Middle frontal gyrus (tissue), 1 donor: ENCODE data around the gene NBEA.

Source experiments
- DNase-seq: peaks from one replicate; pipeline ENCODE4 v3.0.0-alpha.2; 2015; ENCODE audit warnings: low spot score; ENCODE audit errors: extremely low spot score

Gene NBEA

DNA sequence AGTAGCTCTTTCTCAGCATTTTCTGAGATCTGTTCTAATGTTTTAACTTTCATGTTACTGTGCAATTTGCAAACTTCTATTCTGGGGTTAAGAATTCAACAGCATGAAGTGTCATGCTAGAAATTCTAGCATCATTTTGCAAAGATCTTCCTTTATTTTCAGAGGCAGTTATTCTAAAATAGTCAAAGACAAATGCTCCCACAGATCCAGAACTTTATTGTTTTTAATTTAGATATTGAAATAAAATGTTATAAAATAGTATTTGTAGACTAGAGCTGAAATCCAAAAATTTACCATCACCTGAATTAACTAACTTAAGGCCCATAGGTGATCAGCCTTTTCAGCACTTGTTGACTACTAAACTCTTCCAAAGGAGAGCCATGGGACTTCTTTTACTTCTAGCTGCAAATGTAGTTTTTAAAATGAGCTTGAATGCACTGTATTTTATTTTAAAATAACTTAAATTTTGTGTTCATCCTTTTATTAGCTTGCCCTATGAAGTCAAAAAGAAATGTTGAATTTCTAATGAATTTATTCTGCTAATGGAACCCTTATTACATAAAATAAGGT is 531.2 kb downstream of the NBEA start:
- no peak for DNase-seq

GRCh38 chr13:35473802-35474201 is 531.7 kb downstream of the NBEA start:
- DNase-seq, result no peak

DNA sequence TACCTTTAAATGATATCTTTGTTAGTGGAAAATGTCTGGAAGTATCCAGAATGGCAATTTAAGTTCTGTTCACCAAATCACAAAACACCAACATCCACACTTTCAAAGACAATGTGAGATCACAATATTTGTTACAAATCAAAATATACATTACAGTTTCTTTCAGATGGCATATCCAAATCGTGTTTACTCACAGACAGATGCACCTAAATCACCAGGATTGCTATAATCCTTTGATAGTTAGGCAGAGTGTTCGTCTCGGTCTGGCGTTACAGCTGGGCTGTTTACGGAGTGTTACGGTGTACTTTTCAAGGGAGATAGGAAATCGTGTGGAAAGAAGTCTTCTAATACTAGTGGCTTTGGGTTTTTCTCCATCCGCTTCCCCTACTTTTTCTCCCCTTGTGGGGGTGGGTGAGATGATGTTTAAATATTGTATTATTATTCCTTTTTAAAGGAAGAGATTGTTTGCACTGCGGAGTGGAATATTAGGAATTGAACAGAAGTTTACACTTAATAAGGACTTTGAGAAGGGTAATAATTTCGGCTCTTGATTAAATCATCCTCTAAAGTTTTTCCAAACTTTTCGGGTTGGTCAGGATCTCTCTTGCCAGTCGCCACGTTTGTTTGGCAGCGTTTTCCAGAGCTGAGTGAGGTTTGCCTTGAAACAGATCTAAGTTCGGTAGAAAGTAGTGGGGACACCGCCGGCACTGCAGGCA is 532.6 kb downstream of the NBEA start:
- DNase-seq, result no peak

GRCh38 chr13:35475212-35475959 is 533.3 kb downstream of the NBEA start:
- no peak for DNase-seq

GRCh38 chr13:35475960-35476943 is 534.2 kb downstream of the NBEA start, which contains the start of gene MAB21L1:
Gene MAB21L1, minus strand, starts transcription at chr13:35476689. Its CDS starts 551 bp downstream, at chr13:35476138.
- no peak for DNase-seq

- no peak for DNase-seq
Measured at GRCh38 chr13:35477386-35477946, 535.4 kb downstream of the NBEA start.

DNA sequence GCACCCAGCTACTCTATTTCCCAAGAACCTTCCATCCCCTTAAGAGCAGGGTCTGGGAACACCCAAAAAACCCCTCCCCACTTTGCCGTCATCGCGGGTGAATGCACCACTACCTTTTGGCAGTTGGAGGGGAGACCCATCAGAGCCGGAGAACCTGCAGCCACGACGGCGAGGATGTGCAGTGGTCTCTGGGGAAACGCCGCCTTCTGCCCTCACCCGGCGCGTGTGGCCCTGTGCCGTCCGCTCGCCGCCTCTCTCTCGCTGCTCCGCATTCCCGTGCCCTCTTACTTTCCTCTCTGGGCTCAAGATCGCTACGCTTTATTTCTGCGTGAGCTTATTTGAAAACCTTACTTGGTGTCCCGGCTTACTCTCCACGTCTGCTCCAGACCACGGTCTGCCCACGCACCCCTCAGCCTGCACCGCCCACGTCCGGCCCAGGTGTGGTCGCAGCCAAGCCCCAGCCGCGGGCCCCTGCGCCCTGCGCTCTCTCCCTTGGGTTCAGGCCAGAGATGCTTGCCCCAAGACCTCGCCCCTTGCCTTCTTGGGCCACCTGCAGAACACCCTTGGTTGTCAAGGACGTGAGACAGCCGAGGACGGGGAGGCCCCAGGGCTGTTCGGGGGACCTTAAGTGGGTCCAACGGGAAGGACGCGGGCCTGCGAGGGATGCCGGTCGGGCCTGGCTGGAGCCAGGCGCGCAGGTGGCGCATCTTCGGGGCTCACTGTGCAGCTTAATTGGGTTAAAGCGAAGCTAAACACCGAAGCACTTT is 536.4 kb downstream of the NBEA start:
- DNase-seq, result no peak

DNA sequence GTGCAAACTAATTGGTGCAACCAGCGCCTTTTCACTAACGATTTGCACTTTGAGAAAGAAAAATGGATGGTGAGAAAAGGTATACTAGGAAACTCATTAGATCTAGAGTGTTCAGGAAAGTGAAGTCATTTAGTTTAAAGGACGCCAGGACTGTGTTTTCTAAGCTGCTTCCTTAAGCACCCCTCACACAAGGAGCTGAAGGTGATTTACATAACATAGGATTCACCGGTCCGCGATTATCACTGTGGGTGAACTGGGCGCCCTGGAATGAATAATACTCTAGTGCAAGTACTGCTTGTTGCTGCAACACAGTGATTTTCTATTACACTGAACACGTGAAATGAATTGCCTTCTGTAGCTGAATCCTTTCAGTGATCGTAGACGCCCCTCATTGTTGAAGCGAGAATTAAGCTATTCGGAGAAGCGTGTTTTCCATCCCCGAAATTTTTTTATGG is 537.0 kb downstream of the NBEA start:
- DNase-seq, result no peak

- no peak for DNase-seq
Measured at GRCh38 chr13:35479706-35480105, 537.6 kb downstream of the NBEA start.

DNA sequence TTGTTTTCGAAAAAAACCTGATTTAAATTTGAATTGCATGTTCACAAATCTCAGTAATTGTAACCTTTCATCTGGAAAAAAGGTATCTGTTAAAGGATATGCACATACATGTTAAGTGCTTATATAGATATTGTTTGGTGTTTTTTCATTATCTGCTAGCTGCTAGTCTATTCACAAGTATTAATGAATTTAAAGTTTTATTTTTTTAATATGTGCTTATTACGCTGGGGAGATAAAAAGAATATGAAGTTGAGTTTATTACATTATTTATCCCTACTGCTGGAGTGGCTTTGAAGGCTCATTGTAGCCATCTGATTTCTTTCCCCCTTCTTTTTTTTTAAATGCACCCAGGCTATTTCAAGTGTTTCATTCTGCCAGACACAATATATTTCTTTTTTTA is 538.3 kb downstream of the NBEA start:
- DNase-seq, result no peak

DNA sequence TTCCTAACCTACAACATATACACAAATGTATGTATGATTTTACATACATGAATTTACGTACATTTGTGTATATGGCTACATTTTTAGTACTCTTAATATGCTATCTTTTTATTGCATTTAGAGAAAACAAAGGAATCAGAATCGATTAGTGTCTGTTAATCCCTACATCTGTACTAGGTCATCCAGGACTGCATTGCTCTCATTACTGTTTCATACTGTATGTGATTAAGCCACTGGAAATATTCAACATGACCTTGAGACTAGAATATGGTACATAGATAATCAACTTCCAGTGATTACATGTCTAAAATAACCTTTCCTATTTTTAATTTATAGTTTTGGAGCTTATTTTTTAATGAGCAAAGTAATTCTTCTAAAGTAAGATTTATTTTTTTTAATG is 539.7 kb downstream of the NBEA start:
- no peak for DNase-seq

DNA sequence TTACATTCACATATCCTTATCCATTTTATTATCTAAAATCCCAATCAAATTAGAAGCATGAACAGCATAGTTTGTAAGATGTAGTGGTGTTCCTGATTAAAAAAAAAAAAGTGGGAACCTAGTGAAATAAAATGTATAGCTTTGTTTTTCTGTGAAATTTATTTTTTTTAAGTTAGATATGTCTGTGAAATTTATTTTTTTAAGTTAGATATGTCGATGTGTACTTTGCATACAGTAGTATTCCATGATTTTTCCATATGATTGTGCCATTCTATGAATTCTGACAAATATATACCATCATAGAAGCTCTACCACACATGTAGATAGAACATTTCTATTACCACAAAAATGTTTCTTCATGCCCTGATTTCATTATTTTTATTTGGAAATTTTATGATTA is 540.5 kb downstream of the NBEA start:
- DNase-seq, result no peak

GRCh38 chr13:35483761-35484160 is 541.7 kb downstream of the NBEA start:
- no peak for DNase-seq

- DNase-seq, result no peak
Measured at GRCh38 chr13:35484384-35484783, 542.3 kb downstream of the NBEA start.

DNA sequence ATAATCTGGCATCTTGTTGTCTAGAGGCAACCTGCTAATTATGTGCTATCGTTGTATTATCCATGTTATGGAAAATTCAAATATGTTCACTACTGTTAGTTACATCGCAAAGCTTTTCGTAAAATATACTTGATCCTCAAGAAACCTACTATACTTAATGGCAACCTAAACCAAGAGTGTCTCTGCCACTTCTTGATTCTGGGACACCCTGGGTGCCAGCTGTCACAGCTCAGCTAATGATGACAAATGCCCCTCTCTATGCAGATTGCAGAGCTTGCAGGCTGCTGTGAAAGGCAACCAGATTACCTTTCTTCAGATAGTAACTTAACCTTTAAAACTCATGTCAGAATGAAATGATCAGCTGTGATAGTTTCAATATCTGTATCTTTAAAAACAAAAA is 543.4 kb downstream of the NBEA start:
- no peak for DNase-seq

GRCh38 chr13:35489050-35489449 is 547.0 kb downstream of the NBEA start:
- no peak for DNase-seq

GRCh38 chr13:35496006-35496405 is 553.9 kb downstream of the NBEA start:
- no peak for DNase-seq

DNA sequence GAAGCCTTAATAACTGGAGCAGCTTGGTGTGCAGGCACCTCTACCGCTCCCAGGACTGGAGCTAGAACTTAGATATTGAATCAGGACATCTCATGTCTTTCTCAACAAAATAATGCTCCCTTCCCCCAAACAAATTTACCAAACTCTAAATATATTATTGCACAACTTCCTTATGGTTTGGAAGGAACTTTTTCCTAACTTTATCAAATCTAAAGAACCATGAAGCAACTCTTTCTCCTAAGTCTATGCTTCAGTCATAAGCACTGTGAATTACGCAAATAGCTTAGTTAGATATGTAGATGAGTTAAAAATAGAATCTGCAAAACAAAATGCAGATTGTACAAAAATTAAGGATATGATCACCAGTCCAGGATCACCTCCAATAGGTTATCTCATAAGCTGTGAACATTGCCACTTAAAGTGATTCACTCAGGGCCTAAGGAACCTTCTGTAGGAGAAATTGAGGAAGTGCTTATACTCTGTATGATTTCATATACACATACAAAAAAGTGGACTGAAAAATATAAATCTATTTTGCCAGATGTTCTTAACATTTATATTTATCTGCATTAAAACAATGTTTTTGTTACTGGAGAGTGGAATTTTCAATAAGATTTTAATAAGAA is 554.8 kb downstream of the NBEA start:
- no peak for DNase-seq

GRCh38 chr13:35498231-35498630 is 556.2 kb downstream of the NBEA start:
- no peak for DNase-seq

GRCh38 chr13:35499196-35499662 is 557.2 kb downstream of the NBEA start:
- DNase-seq, result no peak
